AG20443 (cell line): ENCODE data around the gene VSIG8.
A peak's percentile ranks its signal among the peaks of the same experiment; 100 is the strongest.

Source experiments
- DNase-seq: peaks from one replicate; pipeline ENCODE4 v3.0.0; 2012; ENCODE audit warnings: low spot score, mixed read lengths

VSIG8 gene

GRCh38 chr1:159882527-159882862, 20.0 kb upstream of the VSIG8 start:
- no peak for DNase-seq

GRCh38 chr1:159881622-159882526, 19.4 kb upstream of the VSIG8 start:
- DNase-seq, result peak; percentile 88

- DNase-seq, result no peak
These were observed 18.0 kb upstream of the VSIG8 start for GRCh38 chr1:159880430-159880829.

GRCh38 chr1:159879977-159880376, 17.5 kb upstream of the VSIG8 start:
- peak; percentile 74 for DNase-seq

GRCh38 chr1:159879136-159879535, 16.7 kb upstream of the VSIG8 start:
- DNase-seq, result no peak

GRCh38 chr1:159877695-159878444, 15.4 kb upstream of the VSIG8 start:
- DNase-seq, result no peak

GRCh38 chr1:159873530-159874143, 11.2 kb upstream of the VSIG8 start:
- no peak for DNase-seq

- no peak for DNase-seq
These were observed 10.4 kb upstream of the VSIG8 start for GRCh38 chr1:159872891-159873290.

GRCh38 chr1:159870704-159871103, 8.2 kb upstream of the VSIG8 start:
- DNase-seq, result no peak

GRCh38 chr1:159869607-159870006, 7.2 kb upstream of the VSIG8 start:
- DNase-seq, result no peak

- DNase-seq, result peak; percentile 74
These were observed 6.7 kb upstream of the VSIG8 start for GRCh38 chr1:159869173-159869572.

GRCh38 chr1:159868766-159869165, 6.3 kb upstream of the VSIG8 start:
- no peak for DNase-seq

GRCh38 chr1:159867664-159868026, 5.2 kb upstream of the VSIG8 start:
- peak; percentile 37 for DNase-seq

GRCh38 chr1:159866905-159867663, 4.6 kb upstream of the VSIG8 start:
- DNase-seq, result no peak

GRCh38 chr1:159866066-159866465, 3.6 kb upstream of the VSIG8 start:
- DNase-seq, result no peak

GRCh38 chr1:159864262-159864661, 1.8 kb upstream of the VSIG8 start:
- no peak for DNase-seq

GRCh38 chr1:159862031-159862430, 426 bp downstream of the VSIG8 start:
- DNase-seq, result no peak

- DNase-seq, result no peak
These were observed 1.2 kb downstream of the VSIG8 start for GRCh38 chr1:159861218-159861617.

- peak; percentile 43 for DNase-seq
These were observed 2.0 kb downstream of the VSIG8 start for GRCh38 chr1:159860456-159860855.

- no peak for DNase-seq
These were observed 2.6 kb downstream of the VSIG8 start for GRCh38 chr1:159859767-159860322.

GRCh38 chr1:159857889-159858288, 4.6 kb downstream of the VSIG8 start:
- DNase-seq, result no peak

GRCh38 chr1:159856576-159856975, 5.9 kb downstream of the VSIG8 start:
- DNase-seq, result no peak
